ENCODE measurements around the gene LMX1B. TPM values are rescaled to one million over a fixed set of nuclear protein-coding genes. Genes with fewer than 3 reads are reported as not detected.

LMX1B gene
- total and polyA plus RNA-seq, 3 donors from 2014 or later: 2.8 to 7.6 (median 7.6) TPM

DNA sequence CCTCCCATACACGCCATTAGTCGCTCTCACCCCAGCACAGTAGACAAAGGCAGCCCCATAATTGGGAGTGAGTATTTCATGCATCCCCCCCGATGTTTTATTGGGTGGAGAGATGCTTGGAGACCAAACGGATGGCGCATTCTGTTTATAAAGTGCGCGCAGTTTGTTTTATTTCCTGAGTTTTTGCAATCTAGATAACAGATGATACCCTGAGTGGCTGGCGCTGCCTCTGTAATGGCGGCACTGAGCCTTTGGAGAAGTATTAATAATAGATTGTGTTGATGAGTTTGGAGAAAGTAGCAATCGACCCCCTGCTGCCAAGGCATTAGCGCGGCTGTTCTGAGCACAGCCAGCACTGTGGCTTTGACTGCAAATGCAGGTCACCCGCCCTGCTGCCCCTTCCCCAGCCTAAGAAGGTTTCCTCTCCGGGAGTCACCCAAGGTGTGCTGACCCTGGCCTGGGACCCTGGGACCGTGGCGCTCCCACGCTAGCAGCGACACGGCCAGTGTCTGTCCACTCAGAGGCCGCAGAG lies 74.3 kb downstream of the LMX1B start:
- H3K9me3 ChIP-seq: no peaks in the 10 kb centered on the region
- intact Hi-C loops (cut with DNase I; ENCODE audit: low total_unique reads): no loop called here
- no peak for DNase-seq
- no peaks in the 10 kb centered on the region for H3K4me1 ChIP-seq
- WGBS, 2 donors: 86 to 93% methylated on average over 18 to 20 of the region's 20 CpGs
- H3K36me3 ChIP-seq (ENCODE audit: low read depth, missing control alignments): no peaks in the 10 kb centered on the region
- H3K27ac ChIP-seq: no peak overlapping the region
- no peaks in the 10 kb centered on the region for H3K27me3 ChIP-seq
- TF ChIP-seq CTCF (IDR thresholded peaks at IDR 0.05): no peak
- TF ChIP-seq POLR2A (IDR thresholded peaks at IDR 0.05): no peak
- H3K4me3 ChIP-seq: no peak overlapping the region

DNA sequence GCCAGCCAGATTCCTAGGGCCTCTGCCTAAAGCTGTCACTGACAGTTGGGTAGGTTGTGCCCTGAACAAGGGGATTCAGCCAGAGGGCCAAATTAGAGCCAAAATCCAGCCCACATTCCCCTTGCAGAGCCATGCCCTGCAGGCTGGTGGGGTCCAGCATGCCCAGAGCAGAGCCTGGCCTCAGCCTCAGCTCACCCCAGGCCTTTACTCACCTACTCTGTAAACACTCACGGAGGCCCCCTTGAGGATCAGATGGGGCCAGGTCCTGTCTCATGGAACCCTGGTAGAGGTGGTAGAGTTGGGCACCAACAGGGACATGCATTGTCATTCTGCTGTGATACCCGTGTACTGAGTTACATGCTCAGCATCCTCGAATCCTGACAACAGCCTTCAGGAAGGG lies 74.9 kb downstream of the LMX1B start:
- no peak for DNase-seq
- WGBS, 2 donors: 87 to 100% methylated on average over 1 to 3 of the region's 3 CpGs
- Histone ChIP-seq H3K27me3 (no peaks in the 10 kb centered on the region), H3K4me3 (no peak overlapping the region), H3K27ac (no peak overlapping the region), H3K9me3 (no peaks in the 10 kb centered on the region), H3K36me3 (ENCODE audit: low read depth, missing control alignments) (no peaks in the 10 kb centered on the region), H3K4me1 (no peaks in the 10 kb centered on the region)
- TF ChIP-seq POLR2A (IDR thresholded peaks at IDR 0.05) (no peak), CTCF (IDR thresholded peaks at IDR 0.05) (no peak)
- intact Hi-C loops (cut with DNase I; ENCODE audit: low total_unique reads): no loop called here

GRCh38 chr9:126689027-126689825 lies 75.5 kb downstream of the LMX1B start:
- WGBS, 2 donors: 50 to 51% methylated on average over 24 of the region's 24 CpGs
- peak; percentile 42 for DNase-seq
- no peaks in the 10 kb centered on the region for H3K9me3 ChIP-seq
- no peak overlapping the region for H3K27ac ChIP-seq
- H3K27me3 ChIP-seq: no peaks in the 10 kb centered on the region
- TF ChIP-seq POLR2A (IDR thresholded peaks at IDR 0.05): no peak
- TF ChIP-seq CTCF (IDR thresholded peaks at IDR 0.05): no peak
- intact Hi-C loops (cut with DNase I; ENCODE audit: low total_unique reads): no loop called here
- H3K4me1 ChIP-seq: no peaks in the 10 kb centered on the region
- no peaks in the 10 kb centered on the region for H3K36me3 ChIP-seq (ENCODE audit: low read depth, missing control alignments)
- no peak overlapping the region for H3K4me3 ChIP-seq

GRCh38 chr9:126690431-126691051 lies 76.8 kb downstream of the LMX1B start:
- intact Hi-C loops (cut with DNase I; ENCODE audit: low total_unique reads): no loop called here
- Histone ChIP-seq H3K27ac (no peak overlapping the region), H3K27me3 (no peaks in the 10 kb centered on the region), H3K4me1 (no peaks in the 10 kb centered on the region), H3K4me3 (no peak overlapping the region), H3K9me3 (no peaks in the 10 kb centered on the region), H3K36me3 (ENCODE audit: low read depth, missing control alignments) (no peaks in the 10 kb centered on the region)
- WGBS, 2 donors: 73 to 77% methylated on average over 7 to 25 of the region's 25 CpGs
- TF ChIP-seq CTCF (IDR thresholded peaks at IDR 0.05): peak; percentile 36 to 59 (median 48)
- no peak for TF ChIP-seq POLR2A (IDR thresholded peaks at IDR 0.05)
- peak; percentile 59 for DNase-seq
